OCI-LY1 (cell line): Measurements from ENCODE around the gene NEUROD2.

Source experiments
- H2AFZ ChIP-seq: fragments of 200-600 bp; sonication (generic), shearing (Covaris generic); 2 replicates; pipeline ENCODE4 v1.6.0; 2014; ENCODE audit warnings: antibody characterized with exemption, mild to moderate bottlenecking, low read length
- H3F3A ChIP-seq: fragments of 200-600 bp; sonication (generic), shearing (Covaris generic); 2 replicates; pipeline ENCODE4 v1.6.0; 2014; ENCODE audit warnings: mild to moderate bottlenecking, antibody characterized with exemption, low read length, moderate library complexity; ENCODE audit not compliant: insufficient read depth
- H3K27ac ChIP-seq: fragments of 200-600 bp; sonication (generic); 2 replicates; pipeline ENCODE4 v1.5.1; 2014; ENCODE audit warnings: low read length, mixed run types, mild to moderate bottlenecking, low read depth; ENCODE audit not compliant: poor library complexity, severe bottlenecking
- H3K27me3 ChIP-seq: fragments of 200-600 bp; sonication (generic); 2 replicates; pipeline ENCODE4 v1.6.0; 2014; ENCODE audit warnings: antibody characterized with exemption, mild to moderate bottlenecking, low read length, moderate library complexity; ENCODE audit not compliant: insufficient read depth
- H3K36me3 ChIP-seq: fragments of 200-600 bp; sonication (generic); 2 replicates; pipeline ENCODE4 v1.6.1; 2014; ENCODE audit warnings: mild to moderate bottlenecking, antibody characterized with exemption, low read length, moderate library complexity, mixed read lengths; ENCODE audit not compliant: insufficient read depth
- H3K4me1 ChIP-seq: fragments of 200-600 bp; sonication (generic); 2 replicates; pipeline ENCODE4 v1.5.1; 2014; ENCODE audit warnings: mild to moderate bottlenecking, low read length, moderate library complexity; ENCODE audit not compliant: insufficient read depth, severe bottlenecking
- H3K4me2 ChIP-seq: fragments of 200-600 bp; sonication (generic), shearing (Covaris generic); 2 replicates; pipeline ENCODE4 v1.6.1; 2014; ENCODE audit warnings: low read length
- H3K4me3 ChIP-seq: fragments of 200-600 bp; sonication (generic); 2 replicates; pipeline ENCODE4 v1.5.1; 2014; ENCODE audit warnings: low read length, low read depth, mild to moderate bottlenecking, mixed read lengths; ENCODE audit not compliant: poor library complexity, severe bottlenecking
- H3K79me2 ChIP-seq: fragments of 200-600 bp; shearing (Covaris generic); 2 replicates; pipeline ENCODE4 v1.6.1; 2016; ENCODE audit warnings: mixed run types, low read length, mixed read lengths; ENCODE audit not compliant: insufficient read depth
- H3K9ac ChIP-seq: fragments of 200-600 bp; sonication (generic), shearing (Covaris generic); 2 replicates; pipeline ENCODE4 v1.6.1; 2014; ENCODE audit warnings: mild to moderate bottlenecking, low read length, mixed read lengths
- H3K9me2 ChIP-seq: fragments of 200-600 bp; sonication (generic), shearing (Covaris generic); 2 replicates; pipeline ENCODE4 v1.6.1; 2014; ENCODE audit warnings: low read depth, mild to moderate bottlenecking, low read length, mixed read lengths
- H3K9me3 ChIP-seq: fragments of 200-600 bp; shearing (Covaris generic); 2 replicates; pipeline ENCODE4 v1.6.1; 2014; ENCODE audit warnings: low read length, mixed read lengths
- H4K20me1 ChIP-seq: fragments of 200-600 bp; sonication (generic), shearing (Covaris generic); 2 replicates; pipeline ENCODE4 v1.6.0; 2016; ENCODE audit warnings: mild to moderate bottlenecking, low read length; ENCODE audit not compliant: insufficient read depth
- CTCF ChIP-seq: fragments of 200-600 bp; sonication (generic), shearing (Covaris generic); IDR thresholded peaks from 2 replicates; pipeline ENCODE4 v1.5.1; 2017; ENCODE audit warnings: mild to moderate bottlenecking, antibody characterized with exemption, low read length, moderate library complexity, mixed read lengths
- EZH2 ChIP-seq: fragments of 200-600 bp; sonication (generic), shearing (Covaris generic); IDR thresholded peaks from 2 replicates; pipeline ENCODE4 v1.8.0; 2017; ENCODE audit warnings: borderline replicate concordance, mixed run types, mild to moderate bottlenecking, antibody characterized with exemption, low read length, moderate library complexity, mixed read lengths

The NEUROD2 gene

GRCh38 chr17:39650121-39650579 lies 42.4 kb upstream of the NEUROD2 start:
- Histone ChIP-seq H2AFZ (no peak overlapping the region), H3K79me2 (no peaks in the 10 kb centered on the region), H3K4me3 (no peak overlapping the region), H3K27me3 (no peaks in the 10 kb centered on the region), H3K9ac (no peak overlapping the region), H3K4me1 (peaks cover 13% of the 10 kb centered on the region), H4K20me1 (no peaks in the 10 kb centered on the region), H3F3A (no peaks in the 10 kb centered on the region), H3K9me3 (no peaks in the 10 kb centered on the region), H3K4me2 (no peak overlapping the region), H3K36me3 (peaks cover 5% of the 10 kb centered on the region; the same call in 1 of the 2 replicates), H3K9me2 (no peaks in the 10 kb centered on the region), H3K27ac (no peak overlapping the region)
- TF ChIP-seq EZH2: no peak
- no peak for TF ChIP-seq CTCF

GRCh38 chr17:39648616-39649366 lies 41.1 kb upstream of the NEUROD2 start:
- no peaks in the 10 kb centered on the region for H3F3A ChIP-seq
- H3K27ac ChIP-seq: no peak overlapping the region
- H3K4me2 ChIP-seq: no peak overlapping the region
- no peak overlapping the region for H2AFZ ChIP-seq
- no peaks in the 10 kb centered on the region for H4K20me1 ChIP-seq
- H3K9me2 ChIP-seq: no peaks in the 10 kb centered on the region
- H3K36me3 ChIP-seq: no peaks in the 10 kb centered on the region
- H3K4me1 ChIP-seq: peaks cover 13% of the 10 kb centered on the region
- no peak for TF ChIP-seq CTCF
- TF ChIP-seq EZH2: no peak
- H3K4me3 ChIP-seq: no peak overlapping the region
- H3K9me3 ChIP-seq: no peaks in the 10 kb centered on the region
- H3K27me3 ChIP-seq: no peaks in the 10 kb centered on the region
- H3K79me2 ChIP-seq: no peaks in the 10 kb centered on the region
- no peak overlapping the region for H3K9ac ChIP-seq

GRCh38 chr17:39647256-39647655 lies 39.5 kb upstream of the NEUROD2 start:
- TF ChIP-seq CTCF (no peak), EZH2 (no peak)
- no peak overlapping the region for H3K4me3 ChIP-seq
- H3K36me3 ChIP-seq: no peaks in the 10 kb centered on the region
- no peaks in the 10 kb centered on the region for H3K9me2 ChIP-seq
- H2AFZ ChIP-seq: no peak overlapping the region
- no peak overlapping the region for H3K9ac ChIP-seq
- H3K27ac ChIP-seq: no peak overlapping the region
- no peaks in the 10 kb centered on the region for H3F3A ChIP-seq
- no peak overlapping the region for H3K4me2 ChIP-seq
- H4K20me1 ChIP-seq: no peaks in the 10 kb centered on the region
- peaks cover 13% of the 10 kb centered on the region for H3K4me1 ChIP-seq
- H3K9me3 ChIP-seq: no peaks in the 10 kb centered on the region
- no peaks in the 10 kb centered on the region for H3K79me2 ChIP-seq
- no peaks in the 10 kb centered on the region for H3K27me3 ChIP-seq
